ENCODE data around the gene VSIG2. TPM values are rescaled to one million over a fixed set of nuclear protein-coding genes. Genes with fewer than 3 reads are reported as not detected.

The VSIG2 gene
- total and polyA plus RNA-seq, 2 donors (not counting 3 experiments of a cell fraction or from before 2014, with no cell fraction given), result 1.2 to 7.0 TPM

GRCh38 chr11:124738713-124739478, 13.2 kb downstream of the VSIG2 start:
- intact Hi-C loops (cut with micrococcal nuclease) (loop anchor here (1.0 kb wide), 1 partner anchor 14 kb away; no protein-coding TSS in a partner anchor), dilution Hi-C loops (cut with MboI; ENCODE audit: extremely low pct_ligation_motif_present, low sequenced_read_pairs) (no loop called here)
- Histone ChIP-seq H3K36me3 (ENCODE audit: control insufficient read depth in 2 of 2, extremely low read depth in 1 of 2, insufficient read depth in 2 of 2, low read length in 2 of 2) (no peaks in the 10 kb centered on the region), H3K9me3 (replicated peaks; ENCODE audit: control insufficient read depth, insufficient read depth, low read length) (no peaks in the 10 kb centered on the region), H3K4me2 (ENCODE audit: insufficient read depth, low read length) (peak overlapping the region; percentile 39), H3K27ac (ENCODE audit: insufficient read depth, low read depth, low read length) (no peak overlapping the region), H2AFZ (ENCODE audit: low read depth, low read length) (peak overlapping the region; percentile 47), H3K79me2 (ENCODE audit: control insufficient read depth, insufficient read depth, low read length) (peaks cover 2% of the 10 kb centered on the region), H3K4me3 (replicated peaks in 1 of 3; ENCODE audit: insufficient read depth in 1 of 3, low read depth in 1 of 3, low read length in 3 of 3) (no peak overlapping the region), H3K9me1 (replicated peaks; ENCODE audit: control insufficient read depth, extremely low read depth, insufficient read depth, low read length) (no peaks in the 10 kb centered on the region), H4K20me1 (replicated peaks; ENCODE audit: control insufficient read depth, extremely low read depth, insufficient read depth, low read length) (no peaks in the 10 kb centered on the region), H3K9ac (replicated peaks; ENCODE audit: extremely low read depth, insufficient read depth, low read length) (no peak overlapping the region), H3K4me1 (ENCODE audit: control insufficient read depth, extremely low read depth, insufficient read depth, low read length) (peaks cover 13% of the 10 kb centered on the region), H3K27me3 (ENCODE audit: control insufficient read depth in 2 of 2, insufficient read depth in 2 of 2, low read length in 2 of 2) (peaks cover 7 to 8% of the 10 kb centered on the region in 2 experiments)
- CTCF ChIA-PET, result interaction anchor here (0.6 to 16.9 kb wide), 15 partner anchors 10 to 177 kb away, joined by 3 to 301 read pairs (median 6); partner anchors contain the start of genes ESAM, SIAE and SPA17
- DNase-seq (ENCODE audit: low read depth, low spot score) (no peak), FAIRE-seq (no peak)
- BruUV-seq (replicated peaks), result no TSS peak
- POLR2A ChIA-PET, result interaction anchor here (0.6 kb wide), 1 partner anchor 23 kb away, joined by 6 read pairs; no protein-coding TSS in a partner anchor
- TF ChIP-seq EZH2 (IDR thresholded peaks at IDR 0.05; ENCODE audit: borderline replicate concordance, low read depth, low read length, severe bottlenecking) (peak; percentile 32), JUN (IDR thresholded peaks at IDR 0.05; ENCODE audit: borderline replicate concordance, insufficient read depth, insufficient read length, low read depth) (no peak)

GRCh38 chr11:124737638-124738305, 14.3 kb downstream of the VSIG2 start:
- no peak overlapping the region for H2AFZ ChIP-seq (ENCODE audit: low read depth, low read length)
- TF ChIP-seq MAX (IDR thresholded peaks at IDR 0.05; ENCODE audit: insufficient read depth, insufficient read length) (no peak), POLR2AphosphoS5 (IDR thresholded peaks at IDR 0.05; ENCODE audit: insufficient read depth, low read depth, low read length) (no peak), GATA2 (IDR thresholded peaks at IDR 0.05; ENCODE audit: insufficient read depth, insufficient read length, low read depth, low read length) (no peak), POLR2A (IDR thresholded peaks at IDR 0.05; ENCODE audit: low read depth, low read length) (no peak), MYC (IDR thresholded peaks at IDR 0.05; ENCODE audit: low read depth, low read length) (no peak), FOS (IDR thresholded peaks at IDR 0.05; ENCODE audit: borderline replicate concordance, insufficient read depth, low read length) (no peak), EZH2 (IDR thresholded peaks at IDR 0.05; ENCODE audit: borderline replicate concordance, low read depth, low read length, severe bottlenecking) (no peak)
- no peak overlapping the region for H3K4me3 ChIP-seq (replicated peaks in 1 of 3; ENCODE audit: insufficient read depth in 1 of 3, low read depth in 1 of 3, low read length in 3 of 3)
- FAIRE-seq (no peak), DNase-seq (ENCODE audit: low read depth, low spot score) (no peak)
- H3K4me1 ChIP-seq (ENCODE audit: control insufficient read depth, extremely low read depth, insufficient read depth, low read length), result peaks cover 13% of the 10 kb centered on the region
- BruUV-seq (replicated peaks), result no TSS peak
- no peaks in the 10 kb centered on the region for H3K36me3 ChIP-seq (ENCODE audit: control insufficient read depth in 2 of 2, extremely low read depth in 1 of 2, insufficient read depth in 2 of 2, low read length in 2 of 2)
- no peaks in the 10 kb centered on the region for H3K9me3 ChIP-seq (replicated peaks; ENCODE audit: control insufficient read depth, insufficient read depth, low read length)
- no peak overlapping the region for H3K27ac ChIP-seq (ENCODE audit: insufficient read depth, low read depth, low read length)
- dilution Hi-C loops (cut with MboI; ENCODE audit: extremely low pct_ligation_motif_present, low sequenced_read_pairs) (no loop called here), intact Hi-C loops (cut with micrococcal nuclease) (no loop called here)
- no peaks in the 10 kb centered on the region for H4K20me1 ChIP-seq (replicated peaks; ENCODE audit: control insufficient read depth, extremely low read depth, insufficient read depth, low read length)
- H3K27me3 ChIP-seq (ENCODE audit: control insufficient read depth in 2 of 2, insufficient read depth in 2 of 2, low read length in 2 of 2), result peaks cover 7 to 8% of the 10 kb centered on the region in 2 experiments
- ChIA-PET POLR2A (no interaction called here), CTCF (interaction anchor here (0.9 to 14.6 kb wide), 7 partner anchors 9 to 99 kb away, joined by 3 to 267 read pairs (median 4); partner anchors contain the start of genes SIAE and SPA17)
- H3K9me1 ChIP-seq (replicated peaks; ENCODE audit: control insufficient read depth, extremely low read depth, insufficient read depth, low read length), result no peaks in the 10 kb centered on the region
- H3K4me2 ChIP-seq (ENCODE audit: insufficient read depth, low read length), result no peak overlapping the region
- peaks cover 2% of the 10 kb centered on the region for H3K79me2 ChIP-seq (ENCODE audit: control insufficient read depth, insufficient read depth, low read length)
- no peak overlapping the region for H3K9ac ChIP-seq (replicated peaks; ENCODE audit: extremely low read depth, insufficient read depth, low read length)
